Measurements from ENCODE around the gene AKT3. TPM values are rescaled to one million over a fixed set of nuclear protein-coding genes. Genes with fewer than 3 reads are reported as not detected.

The AKT3 gene
- total RNA-seq, 2 experiments from 2014 or later = 80.4 to 88.5 TPM

- Mint-ChIP-seq H3K4me1 (ENCODE audit: low read depth) (peaks cover 38% of the 10 kb centered on the region), H3K27me3 (no peaks in the 10 kb centered on the region), H3K36me3 (ENCODE audit: low read depth) (peaks cover 30% of the 10 kb centered on the region), H3K4me3 (no peak overlapping the region), H3K9me3 (no peaks in the 10 kb centered on the region), H3K27ac (no peak overlapping the region)
- Histone ChIP-seq H3K27me3 (ENCODE audit: control insufficient read depth in 1 of 2, insufficient read depth in 2 of 2, low read length in 2 of 2) (no peaks in the 10 kb centered on the region), H3K4me3 (ENCODE audit: low read length) (no peak overlapping the region), H3K4me1 (ENCODE audit: insufficient read depth, low read length) (peaks cover 10% of the 10 kb centered on the region), H3K9me3 (ENCODE audit: control insufficient read depth in 1 of 2, insufficient read depth in 1 of 2, low read length in 2 of 2) (peaks cover 0 to 8% of the 10 kb centered on the region in 2 experiments), H3K36me3 (ENCODE audit: insufficient read depth, low read length) (peaks cover 5% of the 10 kb centered on the region), H3K27ac (ENCODE audit: low read depth in 1 of 2, low read length in 2 of 2) (no peak overlapping the region)
- ChIA-PET CTCF (no interaction called here), POLR2A (no interaction called here)
- intact Hi-C loops (cut with DNase I, micrococcal nuclease) = no loop called here
- DNase-seq (no peak), ATAC-seq (ENCODE audit: poor library complexity) (no peak)
- no peak for TF ChIP-seq CTCF (IDR thresholded peaks at IDR 0.05)
These were observed 120.1 kb downstream of the AKT3 start for GRCh38 chr1:243729956-243730355.

GRCh38 chr1:243727503-243728203 is 122.4 kb downstream of the AKT3 start:
- Histone ChIP-seq H3K9me3 (ENCODE audit: control insufficient read depth in 1 of 2, insufficient read depth in 1 of 2, low read length in 2 of 2) (peaks cover 0 to 8% of the 10 kb centered on the region in 2 experiments), H3K4me1 (ENCODE audit: insufficient read depth, low read length) (peaks cover 10% of the 10 kb centered on the region), H3K36me3 (ENCODE audit: insufficient read depth, low read length) (peaks cover 5% of the 10 kb centered on the region), H3K27ac (ENCODE audit: low read depth in 1 of 2, low read length in 2 of 2) (no peak overlapping the region), H3K4me3 (ENCODE audit: low read length) (no peak overlapping the region), H3K27me3 (ENCODE audit: control insufficient read depth in 1 of 2, insufficient read depth in 2 of 2, low read length in 2 of 2) (no peaks in the 10 kb centered on the region)
- DNase-seq (peak in 3 of 14 experiments; percentile 13 to 45 (median 35)), ATAC-seq (ENCODE audit: poor library complexity) (no peak)
- intact Hi-C loops (cut with DNase I, micrococcal nuclease) = no loop called here
- no peak for TF ChIP-seq CTCF (IDR thresholded peaks at IDR 0.05)
- Mint-ChIP-seq H3K9me3 (no peaks in the 10 kb centered on the region), H3K27ac (peak overlapping the region; percentile 34), H3K36me3 (ENCODE audit: low read depth) (peaks cover 22% of the 10 kb centered on the region), H3K4me1 (ENCODE audit: low read depth) (peaks cover 48% of the 10 kb centered on the region), H3K27me3 (no peaks in the 10 kb centered on the region), H3K4me3 (no peak overlapping the region)
- ChIA-PET POLR2A (no interaction called here), CTCF (no interaction called here)

GRCh38 chr1:243726806-243727502 is 123.1 kb downstream of the AKT3 start:
- no peak overlapping the region for H3K27ac Mint-ChIP-seq
- Histone ChIP-seq H3K27me3 (ENCODE audit: control insufficient read depth in 1 of 2, insufficient read depth in 2 of 2, low read length in 2 of 2) (no peaks in the 10 kb centered on the region), H3K36me3 (ENCODE audit: insufficient read depth, low read length) (peaks cover 5% of the 10 kb centered on the region), H3K4me3 (ENCODE audit: low read length) (no peak overlapping the region), H3K27ac (ENCODE audit: low read depth in 1 of 2, low read length in 2 of 2) (no peak overlapping the region), H3K9me3 (ENCODE audit: control insufficient read depth in 1 of 2, insufficient read depth in 1 of 2, low read length in 2 of 2) (peaks cover 0 to 8% of the 10 kb centered on the region in 2 experiments), H3K4me1 (ENCODE audit: insufficient read depth, low read length) (peaks cover 10% of the 10 kb centered on the region)
- peaks cover 17% of the 10 kb centered on the region for H3K36me3 Mint-ChIP-seq (ENCODE audit: low read depth)
- ChIA-PET POLR2A (no interaction called here), CTCF (no interaction called here)
- H3K9me3 Mint-ChIP-seq = no peaks in the 10 kb centered on the region
- H3K27me3 Mint-ChIP-seq = no peaks in the 10 kb centered on the region
- no peak for TF ChIP-seq CTCF (IDR thresholded peaks at IDR 0.05)
- ATAC-seq (ENCODE audit: poor library complexity) (no peak), DNase-seq (no peak)
- peaks cover 47% of the 10 kb centered on the region for H3K4me1 Mint-ChIP-seq (ENCODE audit: low read depth)
- H3K4me3 Mint-ChIP-seq = no peak overlapping the region
- intact Hi-C loops (cut with DNase I, micrococcal nuclease) = no loop called here
